ENCODE measurements around the gene TRIM38. TPM values are rescaled to one million over a fixed set of nuclear protein-coding genes. Genes with fewer than 3 reads are reported as not detected.

The TRIM38 gene
- total and polyA plus RNA-seq, 2 of the 13 experiments (the other 11 are each of a cell fraction or from before 2014, with no cell fraction given), result 2.5 to 3.1 TPM

DNA sequence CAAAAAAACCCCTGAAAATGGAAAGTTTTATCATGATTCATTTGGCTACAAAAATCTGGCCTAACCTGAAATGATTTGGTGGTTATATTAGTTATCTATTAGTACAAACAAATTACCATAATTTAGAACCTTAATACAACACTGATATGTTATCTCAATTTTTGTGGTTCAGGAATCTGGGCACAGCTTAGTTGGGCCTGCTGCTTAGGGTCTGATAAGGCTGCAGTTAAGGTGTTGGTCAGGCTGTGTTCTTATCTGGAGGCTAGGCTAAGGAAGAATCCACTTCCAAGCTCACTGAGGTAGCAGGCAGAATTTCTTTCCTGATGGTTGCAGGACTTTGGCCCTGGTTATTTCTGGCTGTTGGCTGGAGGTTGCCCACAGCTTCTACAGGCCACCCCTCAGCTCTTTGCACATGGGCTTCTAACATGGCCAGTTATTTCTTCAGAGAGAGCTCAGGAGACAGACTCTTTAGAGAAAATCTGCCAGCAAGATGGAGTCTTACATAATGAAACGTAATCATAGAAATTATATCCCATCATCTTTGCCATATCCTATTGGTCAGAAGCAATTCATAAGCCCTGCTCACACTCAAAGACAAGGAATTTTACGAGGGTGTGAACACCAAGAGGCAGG lies 11.4 kb downstream of the TRIM38 start (continued):
- TF ChIP-seq, protein P1, sequence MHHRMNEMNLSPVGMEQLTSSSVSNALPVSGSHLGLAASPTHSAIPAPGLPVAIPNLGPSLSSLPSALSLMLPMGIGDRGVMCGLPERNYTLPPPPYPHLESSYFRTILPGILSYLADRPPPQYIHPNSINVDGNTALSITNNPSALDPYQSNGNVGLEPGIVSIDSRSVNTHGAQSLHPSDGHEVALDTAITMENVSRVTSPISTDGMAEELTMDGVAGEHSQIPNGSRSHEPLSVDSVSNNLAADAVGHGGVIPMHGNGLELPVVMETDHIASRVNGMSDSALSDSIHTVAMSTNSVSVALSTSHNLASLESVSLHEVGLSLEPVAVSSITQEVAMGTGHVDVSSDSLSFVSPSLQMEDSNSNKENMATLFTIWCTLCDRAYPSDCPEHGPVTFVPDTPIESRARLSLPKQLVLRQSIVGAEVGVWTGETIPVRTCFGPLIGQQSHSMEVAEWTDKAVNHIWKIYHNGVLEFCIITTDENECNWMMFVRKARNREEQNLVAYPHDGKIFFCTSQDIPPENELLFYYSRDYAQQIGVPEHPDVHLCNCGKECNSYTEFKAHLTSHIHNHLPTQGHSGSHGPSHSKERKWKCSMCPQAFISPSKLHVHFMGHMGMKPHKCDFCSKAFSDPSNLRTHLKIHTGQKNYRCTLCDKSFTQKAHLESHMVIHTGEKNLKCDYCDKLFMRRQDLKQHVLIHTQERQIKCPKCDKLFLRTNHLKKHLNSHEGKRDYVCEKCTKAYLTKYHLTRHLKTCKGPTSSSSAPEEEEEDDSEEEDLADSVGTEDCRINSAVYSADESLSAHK (CRISPR knock-in tag; IDR thresholded peaks at IDR 0.05; ENCODE audit: borderline replicate concordance), result no peak
- TF ChIP-seq, protein P2, sequence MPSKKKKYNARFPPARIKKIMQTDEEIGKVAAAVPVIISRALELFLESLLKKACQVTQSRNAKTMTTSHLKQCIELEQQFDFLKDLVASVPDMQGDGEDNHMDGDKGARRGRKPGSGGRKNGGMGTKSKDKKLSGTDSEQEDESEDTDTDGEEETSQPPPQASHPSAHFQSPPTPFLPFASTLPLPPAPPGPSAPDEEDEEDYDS (CRISPR knock-in tag; IDR thresholded peaks at IDR 0.05), result no peak
- TF ChIP-seq NCOR1 (IDR thresholded peaks at IDR 0.05; ENCODE audit: borderline replicate concordance, low read length) (no peak), TCF7 (IDR thresholded peaks at IDR 0.05; ENCODE audit: low read depth) (no peak)

DNA sequence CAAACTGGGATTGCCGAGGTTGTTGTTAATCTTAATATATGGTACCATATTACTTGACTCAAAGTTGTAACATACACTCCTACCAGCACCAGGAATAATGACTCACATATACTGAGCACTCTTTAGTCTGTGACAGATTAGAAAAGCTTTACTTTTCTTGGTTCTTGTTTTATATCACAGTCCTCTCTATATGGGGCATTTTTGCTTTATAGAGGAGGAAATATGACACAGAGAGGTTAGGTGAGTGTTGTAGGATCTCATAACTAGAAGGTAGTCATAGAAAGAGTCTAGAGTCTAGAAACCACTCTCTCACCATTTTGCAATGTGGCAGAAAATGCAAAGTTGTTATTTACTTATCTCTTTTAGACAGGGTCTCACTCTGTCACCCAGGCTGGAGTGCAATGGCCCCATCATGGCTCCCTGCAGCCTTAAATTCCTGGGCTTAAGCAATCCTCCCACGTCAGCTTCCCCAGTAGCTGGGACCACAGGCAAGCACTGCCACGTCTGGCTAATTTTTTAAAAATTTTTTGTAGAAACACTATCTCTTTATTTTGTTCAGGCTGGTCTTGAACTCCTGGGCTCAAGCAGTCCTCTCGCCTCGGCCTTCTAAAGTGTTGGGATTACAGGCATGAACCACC lies 13.4 kb downstream of the TRIM38 start:
- ChIA-PET POLR2A (interaction anchor here (2.7 kb wide), 1 partner anchor 17 kb away, joined by 10 read pairs; no protein-coding TSS in a partner anchor), CTCF (ENCODE audit: low intra/inter-chr PET ratio, low total read pairs) (no interaction called here)
- Histone ChIP-seq H3K9me3 (ENCODE audit: low read length) (no peaks in the 10 kb centered on the region), H3K79me2 (ENCODE audit: insufficient read depth, low read length) (no peaks in the 10 kb centered on the region), H3K27me3 (ENCODE audit: control insufficient read depth in 1 of 2, insufficient read depth in 2 of 2, low read length in 2 of 2) (no peaks in the 10 kb centered on the region), H3K4me3 (replicated peaks in 1 of 3; ENCODE audit: insufficient read depth in 1 of 3, low read depth in 2 of 3, low read length in 3 of 3) (no peak overlapping the region), H3K36me3 (replicated peaks in 1 of 2; ENCODE audit: control insufficient read depth in 1 of 2, insufficient read depth in 2 of 2, low read length in 2 of 2) (peaks cover 4 to 46% of the 10 kb centered on the region in 2 experiments), H2AFZ (ENCODE audit: low read length) (no peak overlapping the region), H3K4me1 (ENCODE audit: insufficient read depth, low read length) (0 out of 2 replicates have a peak, but pooled peaks cover 3% of the 10 kb centered on the region), H3K27ac (ENCODE audit: extremely low read length, insufficient read depth, low read length) (no peak overlapping the region), H3K9ac (ENCODE audit: insufficient read depth, low read depth, low read length) (no peak overlapping the region), H4K20me1 (ENCODE audit: insufficient read depth, low read length) (no peaks in the 10 kb centered on the region), H3K4me2 (ENCODE audit: low read depth, low read length) (no peak overlapping the region)
- DNase-seq (ENCODE audit: low spot score) (no peak), FAIRE-seq (no peak), ATAC-seq (no peak)
- intact Hi-C loops (cut with micrococcal nuclease; ENCODE audit: unreplicated experiment) (no loop called here), in situ Hi-C loops (cut with HindIII; ENCODE audit: extremely low pct_ligation_motif_present, low pct_unique_long_range_greater_than_20kb) (no loop called here)
- BruUV-seq (replicated peaks), result no TSS peak
- WGBS (ENCODE audit: low lambda C conversion rate), result 97% methylated on average over 5 of the region's 5 CpGs
- TF ChIP-seq, protein P3, sequence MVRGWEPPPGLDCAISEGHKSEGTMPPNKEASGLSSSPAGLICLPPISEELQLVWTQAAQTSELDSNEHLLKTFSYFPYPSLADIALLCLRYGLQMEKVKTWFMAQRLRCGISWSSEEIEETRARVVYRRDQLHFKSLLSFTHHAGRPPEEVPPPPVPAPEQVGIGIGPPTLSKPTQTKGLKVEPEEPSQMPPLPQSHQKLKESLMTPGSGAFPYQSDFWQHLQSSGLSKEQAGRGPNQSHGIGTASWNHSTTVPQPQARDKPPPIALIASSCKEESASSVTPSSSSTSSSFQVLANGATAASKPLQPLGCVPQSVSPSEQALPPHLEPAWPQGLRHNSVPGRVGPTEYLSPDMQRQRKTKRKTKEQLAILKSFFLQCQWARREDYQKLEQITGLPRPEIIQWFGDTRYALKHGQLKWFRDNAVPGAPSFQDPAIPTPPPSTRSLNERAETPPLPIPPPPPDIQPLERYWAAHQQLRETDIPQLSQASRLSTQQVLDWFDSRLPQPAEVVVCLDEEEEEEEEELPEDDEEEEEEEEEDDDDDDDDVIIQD (CRISPR knock-in tag; IDR thresholded peaks at IDR 0.05; ENCODE audit: low read depth), result no peak
- TF ChIP-seq, protein P4, sequence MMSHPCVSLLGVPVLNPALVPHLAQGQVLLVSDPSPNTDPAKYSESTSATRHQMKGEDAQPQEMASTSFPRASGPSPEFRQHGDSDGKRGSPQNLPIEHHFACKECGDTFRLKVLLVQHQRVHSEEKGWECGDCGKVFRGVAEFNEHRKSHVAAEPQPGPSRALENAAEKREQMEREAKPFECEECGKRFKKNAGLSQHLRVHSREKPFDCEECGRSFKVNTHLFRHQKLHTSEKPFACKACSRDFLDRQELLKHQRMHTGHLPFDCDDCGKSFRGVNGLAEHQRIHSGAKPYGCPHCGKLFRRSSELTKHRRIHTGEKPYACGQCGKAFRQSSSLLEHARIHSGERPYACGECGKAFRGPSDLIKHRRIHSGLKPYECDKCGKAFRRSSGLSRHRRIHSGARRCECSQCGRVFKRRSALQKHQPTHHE (CRISPR knock-in tag; IDR thresholded peaks at IDR 0.05; ENCODE audit: borderline replicate concordance), result no peak
- TF ChIP-seq ELF4 (CRISPR knock-in tag; IDR thresholded peaks at IDR 0.05; ENCODE audit: borderline replicate concordance) (no peak), SCMH1 (CRISPR knock-in tag; IDR thresholded peaks at IDR 0.05; ENCODE audit: borderline replicate concordance) (no peak), ZFP82 (CRISPR knock-in tag; IDR thresholded peaks at IDR 0.05; ENCODE audit: borderline replicate concordance) (no peak), NAIF1 (CRISPR knock-in tag; IDR thresholded peaks at IDR 0.05; ENCODE audit: borderline replicate concordance) (no peak)
- TF ChIP-seq, protein P5, sequence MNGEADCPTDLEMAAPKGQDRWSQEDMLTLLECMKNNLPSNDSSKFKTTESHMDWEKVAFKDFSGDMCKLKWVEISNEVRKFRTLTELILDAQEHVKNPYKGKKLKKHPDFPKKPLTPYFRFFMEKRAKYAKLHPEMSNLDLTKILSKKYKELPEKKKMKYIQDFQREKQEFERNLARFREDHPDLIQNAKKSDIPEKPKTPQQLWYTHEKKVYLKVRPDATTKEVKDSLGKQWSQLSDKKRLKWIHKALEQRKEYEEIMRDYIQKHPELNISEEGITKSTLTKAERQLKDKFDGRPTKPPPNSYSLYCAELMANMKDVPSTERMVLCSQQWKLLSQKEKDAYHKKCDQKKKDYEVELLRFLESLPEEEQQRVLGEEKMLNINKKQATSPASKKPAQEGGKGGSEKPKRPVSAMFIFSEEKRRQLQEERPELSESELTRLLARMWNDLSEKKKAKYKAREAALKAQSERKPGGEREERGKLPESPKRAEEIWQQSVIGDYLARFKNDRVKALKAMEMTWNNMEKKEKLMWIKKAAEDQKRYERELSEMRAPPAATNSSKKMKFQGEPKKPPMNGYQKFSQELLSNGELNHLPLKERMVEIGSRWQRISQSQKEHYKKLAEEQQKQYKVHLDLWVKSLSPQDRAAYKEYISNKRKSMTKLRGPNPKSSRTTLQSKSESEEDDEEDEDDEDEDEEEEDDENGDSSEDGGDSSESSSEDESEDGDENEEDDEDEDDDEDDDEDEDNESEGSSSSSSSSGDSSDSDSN (CRISPR knock-in tag; IDR thresholded peaks at IDR 0.05), result no peak
